ENCODE measurements around the gene BATF2. TPM values are rescaled to one million over a fixed set of nuclear protein-coding genes. Genes with fewer than 3 reads are reported as not detected.

The BATF2 gene
- total and polyA plus RNA-seq, 11 donors, result 0.87 to 33.4 (median 1.6) TPM

DNA sequence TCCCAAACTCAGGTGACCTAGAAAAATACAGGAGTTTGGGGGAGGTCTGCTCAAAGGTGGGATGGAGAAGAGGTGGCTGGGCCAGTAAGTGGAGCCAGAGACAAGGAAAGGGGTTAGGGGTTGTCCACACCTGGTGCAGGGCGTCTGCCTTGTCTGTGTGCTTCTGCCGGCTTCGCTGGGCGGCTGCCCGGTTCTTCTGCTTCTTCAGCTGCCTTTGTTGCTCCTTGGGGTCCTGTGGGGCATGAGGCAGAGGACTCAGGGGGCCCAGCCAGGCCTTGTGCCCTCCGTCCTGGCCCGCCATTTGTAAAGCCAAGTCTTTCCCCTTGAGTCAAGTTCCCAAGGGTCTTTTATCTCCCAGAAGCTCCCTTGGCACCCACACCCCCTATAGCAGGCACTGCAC is 2.5 kb downstream of the BATF2 start:
- peaks cover 0 to 94% (median 29%) of the 10 kb centered on the region in 12 donors for H3K4me1 ChIP-seq
- H3K9me3 ChIP-seq, result no peaks in the 10 kb centered on the region
- 88 to 93% (median 92%) methylated on average over 7 of the region's 7 CpGs for WGBS, 4 donors
- no peak overlapping the region for H3K27ac ChIP-seq
- H3K27me3 ChIP-seq, result no peaks in the 10 kb centered on the region
- H3K36me3 ChIP-seq, result peaks cover 0 to 32% (median 0%) of the 10 kb centered on the region in 9 donors
- TF ChIP-seq POLR2A (IDR thresholded peaks at IDR 0.05), result no peak
- TF ChIP-seq, protein P1, sequence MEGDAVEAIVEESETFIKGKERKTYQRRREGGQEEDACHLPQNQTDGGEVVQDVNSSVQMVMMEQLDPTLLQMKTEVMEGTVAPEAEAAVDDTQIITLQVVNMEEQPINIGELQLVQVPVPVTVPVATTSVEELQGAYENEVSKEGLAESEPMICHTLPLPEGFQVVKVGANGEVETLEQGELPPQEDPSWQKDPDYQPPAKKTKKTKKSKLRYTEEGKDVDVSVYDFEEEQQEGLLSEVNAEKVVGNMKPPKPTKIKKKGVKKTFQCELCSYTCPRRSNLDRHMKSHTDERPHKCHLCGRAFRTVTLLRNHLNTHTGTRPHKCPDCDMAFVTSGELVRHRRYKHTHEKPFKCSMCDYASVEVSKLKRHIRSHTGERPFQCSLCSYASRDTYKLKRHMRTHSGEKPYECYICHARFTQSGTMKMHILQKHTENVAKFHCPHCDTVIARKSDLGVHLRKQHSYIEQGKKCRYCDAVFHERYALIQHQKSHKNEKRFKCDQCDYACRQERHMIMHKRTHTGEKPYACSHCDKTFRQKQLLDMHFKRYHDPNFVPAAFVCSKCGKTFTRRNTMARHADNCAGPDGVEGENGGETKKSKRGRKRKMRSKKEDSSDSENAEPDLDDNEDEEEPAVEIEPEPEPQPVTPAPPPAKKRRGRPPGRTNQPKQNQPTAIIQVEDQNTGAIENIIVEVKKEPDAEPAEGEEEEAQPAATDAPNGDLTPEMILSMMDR (IDR thresholded peaks at IDR 0.05), result no peak
- DNase-seq (no peak), ATAC-seq (no peak)
- intact Hi-C loops (cut with DNase I), result loop anchor here in 2 of 10 donors (10.0 kb wide), 2 partner anchors 70 to 150 kb away; partner anchors contain the start of genes CDC42BPG (in 1 of the 2) and PPP2R5B (in 1 of the 2)
- peak overlapping the region in 1 of 12 donors; percentile 68 for H3K4me3 ChIP-seq

DNA sequence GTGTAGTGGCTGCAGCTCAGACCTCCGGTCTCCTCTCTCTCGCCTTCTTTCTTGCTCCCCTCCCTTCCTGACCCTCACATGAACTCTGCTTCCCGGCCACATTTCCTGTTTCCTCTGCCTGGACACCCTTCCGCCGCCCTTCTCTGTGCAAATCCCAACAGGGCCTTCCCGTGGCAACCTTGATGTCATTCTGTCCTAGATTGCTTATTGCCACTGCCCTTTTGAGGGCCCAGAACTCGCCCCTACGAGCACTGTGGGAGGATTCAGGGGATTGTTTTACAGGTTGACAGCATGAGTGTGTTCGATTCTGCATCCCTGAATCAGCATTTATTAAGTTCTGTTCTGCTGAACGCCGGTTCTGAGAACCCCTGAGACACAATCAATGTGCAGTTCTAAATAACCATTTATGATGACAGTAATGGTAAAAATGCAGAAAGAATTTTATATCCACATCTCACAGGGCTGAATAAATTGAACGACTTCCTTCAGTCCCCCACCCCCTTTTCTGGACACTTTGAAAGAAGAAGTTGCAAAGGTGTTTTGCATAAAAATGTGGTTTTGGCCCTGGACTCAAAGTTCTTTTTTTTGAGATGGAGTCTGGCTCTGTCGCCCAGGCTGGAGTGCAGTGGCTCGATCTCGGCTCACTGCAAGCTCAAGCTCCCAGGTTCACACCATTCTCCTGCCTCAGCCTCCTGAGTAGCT is 6.4 kb downstream of the BATF2 start:
- H3K4me3 ChIP-seq, result peak overlapping the region in 9 of 12 donors; percentile 29 to 46 (median 36)
- no peaks in the 10 kb centered on the region for H3K9me3 ChIP-seq
- intact Hi-C loops (cut with DNase I), result loop anchor here in 3 of 10 donors (2.0 to 10.0 kb wide), 3 partner anchors 16 to 146 kb away; partner anchors contain the start of genes CDC42BPG (in 1 of the 3) and PPP2R5B (in 1 of the 3)
- H3K27ac ChIP-seq, result peak overlapping the region in 11 of 12 donors; percentile 54 to 85 (median 72)
- TF ChIP-seq POLR2A (IDR thresholded peaks at IDR 0.05), result no peak
- TF ChIP-seq, protein P1 (IDR thresholded peaks at IDR 0.05), result no peak
- H3K36me3 ChIP-seq, result peaks cover 0 to 40% (median 0%) of the 10 kb centered on the region in 9 donors
- peak; percentile 49 to 91 (median 85) for ATAC-seq
- H3K4me1 ChIP-seq, result peaks cover 0 to 74% (median 21%) of the 10 kb centered on the region in 12 donors
- 41 to 54% (median 48%) methylated on average over 15 of the region's 15 CpGs for WGBS, 4 donors
- no peaks in the 10 kb centered on the region for H3K27me3 ChIP-seq
- peak; percentile 60 to 75 (median 73) for DNase-seq

DNA sequence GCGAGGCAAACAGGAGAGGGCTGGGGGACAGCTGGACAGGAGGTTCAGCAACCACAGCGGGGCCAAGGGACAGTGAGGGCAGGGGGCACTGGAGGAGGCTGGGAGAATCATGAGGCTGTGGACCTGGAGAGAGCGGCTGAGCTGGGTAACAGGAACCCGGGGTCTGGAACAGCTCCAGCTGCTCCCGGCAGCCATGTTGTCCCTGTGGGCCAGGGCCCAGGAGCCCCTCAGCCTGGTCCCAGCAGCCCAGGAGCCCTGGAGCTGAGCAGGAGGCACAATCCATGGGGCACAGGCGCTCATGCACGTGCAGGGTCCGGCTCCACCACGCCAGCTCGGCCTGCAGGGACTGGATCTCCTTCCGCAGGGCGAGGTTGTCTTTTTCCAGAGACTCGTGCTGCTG is 7.4 kb downstream of the BATF2 start:
- Histone ChIP-seq H3K4me1 (peaks cover 0 to 65% (median 21%) of the 10 kb centered on the region in 12 donors), H3K27me3 (no peaks in the 10 kb centered on the region), H3K9me3 (no peaks in the 10 kb centered on the region), H3K27ac (peak overlapping the region in 11 of 12 donors; percentile 54 to 85 (median 72)), H3K36me3 (peaks cover 0 to 40% (median 0%) of the 10 kb centered on the region in 9 donors), H3K4me3 (peak overlapping the region in 9 of 12 donors; percentile 29 to 46 (median 36))
- TF ChIP-seq, protein P1 (IDR thresholded peaks at IDR 0.05), result no peak
- no peak for TF ChIP-seq POLR2A (IDR thresholded peaks at IDR 0.05)
- peak in 2 of 5 donors; percentile 25 to 35 for DNase-seq
- peak in 3 of 4 donors; percentile 29 to 54 (median 31) for ATAC-seq
- intact Hi-C loops (cut with DNase I), result no loop called here
- 66 to 82% (median 70%) methylated on average over 12 to 13 of the region's 13 CpGs for WGBS, 4 donors
